ENCODE results near the gene ARMC12.

Gene ARMC12

GRCh38 chr6:35788423-35788982 lies 51.7 kb downstream of the ARMC12 start:
- no peak for TF ChIP-seq GATA2 (IDR thresholded peaks at IDR 0.05; ENCODE audit: low read depth, low read length)

- TF ChIP-seq GATA2 (IDR thresholded peaks at IDR 0.05; ENCODE audit: low read depth, low read length) (no peak), GATA3 (IDR thresholded peaks at IDR 0.05; ENCODE audit: low read depth, low read length) (no peak)
Observed at GRCh38 chr6:35790683-35791082, 53.9 kb downstream of the ARMC12 start.

- TF ChIP-seq GATA3 (IDR thresholded peaks at IDR 0.05; ENCODE audit: low read depth, low read length) (no peak), GATA2 (IDR thresholded peaks at IDR 0.05; ENCODE audit: low read depth, low read length) (no peak)
Observed at GRCh38 chr6:35794536-35795452, 58.0 kb downstream of the ARMC12 start.

GRCh38 chr6:35795453-35796071 lies 58.7 kb downstream of the ARMC12 start:
- no peak for TF ChIP-seq GATA2 (IDR thresholded peaks at IDR 0.05; ENCODE audit: low read depth, low read length)
- no peak for TF ChIP-seq GATA3 (IDR thresholded peaks at IDR 0.05; ENCODE audit: low read depth, low read length)

GRCh38 chr6:35796236-35796635 lies 59.4 kb downstream of the ARMC12 start:
- TF ChIP-seq GATA2 (IDR thresholded peaks at IDR 0.05; ENCODE audit: low read depth, low read length) (no peak), GATA3 (IDR thresholded peaks at IDR 0.05; ENCODE audit: low read depth, low read length) (no peak)

GRCh38 chr6:35797837-35798526 lies 61.1 kb downstream of the ARMC12 start:
- TF ChIP-seq GATA2 (IDR thresholded peaks at IDR 0.05; ENCODE audit: low read depth, low read length) = no peak
- no peak for TF ChIP-seq GATA3 (IDR thresholded peaks at IDR 0.05; ENCODE audit: low read depth, low read length)

All from SH-SY5Y (cell line).